Gastroesophageal sphincter (tissue), 4 donors: ENCODE results near the gene LBHD2. TPM values are rescaled to one million over a fixed set of nuclear protein-coding genes. Genes with fewer than 3 reads are reported as not detected.

ENCODE experiments used
- ATAC-seq: fragments of 150-250 bp; one replicate; pipeline ENCODE4 v1.9.1; 2016; ENCODE audit warnings: mild to moderate bottlenecking, moderate library complexity
- H3K27ac ChIP-seq, 4 donors: fragments of 200-600 bp; sonication (generic) in 3 of 4; 1 replicate in 3 of 4; 2 replicates in 1 of 4; pipeline ENCODE4 v1.5.1; 2016 to 2019
- H3K27me3 ChIP-seq: fragments of 200-600 bp; sonication (generic); one replicate; pipeline ENCODE4 v1.5.1; 2019
- H3K36me3 ChIP-seq, 2 donors: fragments of 200-600 bp; sonication (generic); one replicate each; pipeline ENCODE4 v1.5.1; 2019; ENCODE audit warnings: control low read depth in 1 of 2
- H3K4me1 ChIP-seq, 3 donors: fragments of 200-600 bp; sonication (generic); 1 replicate in 2 of 3; 2 replicates in 1 of 3; pipeline ENCODE4 v1.5.1; 2016 to 2019; ENCODE audit warnings: control low read depth in 2 of 3
- H3K4me3 ChIP-seq, 2 donors: fragments of 200-600 bp; sonication (generic); one replicate each; pipeline ENCODE4 v1.5.1; 2019; ENCODE audit warnings: mild to moderate bottlenecking in 1 of 2, moderate library complexity in 1 of 2
- H3K9me3 ChIP-seq, 3 donors: fragments of 200-600 bp; sonication (generic); one replicate each; pipeline ENCODE4 v1.5.1; 2017 to 2019; ENCODE audit warnings: control low read depth in 2 of 3
- CTCF ChIP-seq, 4 experiments: fragments of 200-600 bp in 2 of 4; fragments of 450-650 bp in 2 of 4; sonication (generic) in 1 of 4; IDR thresholded peaks; one replicate each; pipeline ENCODE4 v1.5.1; 2017 to 2019; ENCODE audit warnings: antibody characterized with exemption in 4 of 4, mild to moderate bottlenecking in 2 of 4, moderate library complexity in 2 of 4
- EP300 ChIP-seq: sonication (generic); formaldehyde crosslinking; IDR thresholded peaks from one replicate; pipeline ENCODE4 v1.6.1; 2017; ENCODE audit warnings: antibody characterized with exemption, mild to moderate bottlenecking
- POLR2A ChIP-seq, 2 donors: fragments of 450-650 bp; IDR thresholded peaks; one replicate each; pipeline ENCODE4 v1.6.1; 2017; ENCODE audit warnings: antibody characterized with exemption in 2 of 2, mild to moderate bottlenecking in 2 of 2, moderate library complexity in 1 of 2
- POLR2AphosphoS5 ChIP-seq: sonication (generic); formaldehyde crosslinking; IDR thresholded peaks from one replicate; pipeline ENCODE4 v1.6.1; 2017; ENCODE audit warnings: antibody characterized with exemption
- WGBS, 2 donors: methylation state at CpG; one replicate each; pipeline ENCODE4 v1.1.5; 2018; ENCODE audit warnings: low coverage in 1 of 2; 5-methylcytosine and 5-hydroxymethylcytosine counted together
- total RNA-seq, 4 donors: library from RNA; depleted of rRNA; stranded (reverse); fragments of >200 nt; gene quantifications; one replicate each; pipeline ENCODE4 v1.1.0, GENCODE V29; 2016

LBHD2 gene
- total RNA-seq, 4 donors from 2014 or later: not detected

- Histone ChIP-seq H3K9me3 (no peaks in the 10 kb centered on the region), H3K27me3 (no peaks in the 10 kb centered on the region), H3K36me3 (no peaks in the 10 kb centered on the region), H3K4me3 (no peak overlapping the region), H3K27ac (peak overlapping the region in 3 of 4 donors; percentile 37 to 60 (median 55)), H3K4me1 (peaks cover 0 to 8% (median 8%) of the 10 kb centered on the region in 3 donors)
- WGBS, 2 donors: 65 to 80% methylated on average over 2 of the region's 22 CpGs
- TF ChIP-seq EP300 (no peak), POLR2A (IDR thresholded peaks at IDR 0.05) (no peak), POLR2AphosphoS5 (no peak), CTCF (IDR thresholded peaks at IDR 0.05) (no peak)
- ATAC-seq: no peak
These were observed 15.5 kb upstream of the LBHD2 start for GRCh38 chr14:103068351-103069073.

GRCh38 chr14:103070263-103070885 is 13.6 kb upstream of the LBHD2 start:
- Histone ChIP-seq H3K27ac (no peak overlapping the region), H3K4me1 (peaks cover 0 to 27% (median 12%) of the 10 kb centered on the region in 3 donors), H3K4me3 (no peak overlapping the region), H3K9me3 (no peaks in the 10 kb centered on the region), H3K36me3 (no peaks in the 10 kb centered on the region), H3K27me3 (no peaks in the 10 kb centered on the region)
- TF ChIP-seq EP300 (no peak), POLR2A (IDR thresholded peaks at IDR 0.05) (no peak), CTCF (IDR thresholded peaks at IDR 0.05) (no peak), POLR2AphosphoS5 (no peak)
- 93% methylated on average over 3 of the region's 8 CpGs; no CpG with 5 or more reads in 1 of the 2 donors for WGBS, 2 donors
- ATAC-seq: no peak

GRCh38 chr14:103070971-103071542 is 13.0 kb upstream of the LBHD2 start:
- ATAC-seq: no peak
- Histone ChIP-seq H3K27ac (peak overlapping the region in 2 of 4 donors; percentile 41 to 47), H3K4me1 (peaks cover 0 to 34% (median 12%) of the 10 kb centered on the region in 3 donors), H3K36me3 (no peaks in the 10 kb centered on the region), H3K4me3 (no peak overlapping the region), H3K27me3 (no peaks in the 10 kb centered on the region), H3K9me3 (no peaks in the 10 kb centered on the region)
- TF ChIP-seq POLR2A (IDR thresholded peaks at IDR 0.05) (no peak), CTCF (IDR thresholded peaks at IDR 0.05) (no peak), POLR2AphosphoS5 (no peak), EP300 (no peak)
- 80% methylated on average over 5 of the region's 21 CpGs; no CpG with 5 or more reads in 1 of the 2 donors for WGBS, 2 donors

- peak overlapping the region in 2 of 4 donors; percentile 41 to 47 for H3K27ac ChIP-seq
- 90 to 93% methylated on average over 2 to 3 of the region's 32 CpGs for WGBS, 2 donors
These were observed 12.3 kb upstream of the LBHD2 start for GRCh38 chr14:103071544-103072251.

More at GRCh38 chr14:103071544-103072251, 12.3 kb upstream of the LBHD2 start:
- Histone ChIP-seq H3K4me3 (no peak overlapping the region), H3K36me3 (no peaks in the 10 kb centered on the region), H3K9me3 (no peaks in the 10 kb centered on the region), H3K27me3 (no peaks in the 10 kb centered on the region), H3K4me1 (peaks cover 0 to 35% (median 12%) of the 10 kb centered on the region in 3 donors)
- no peak for ATAC-seq
- TF ChIP-seq CTCF (IDR thresholded peaks at IDR 0.05) (no peak), POLR2AphosphoS5 (no peak), EP300 (no peak), POLR2A (IDR thresholded peaks at IDR 0.05) (no peak)
